ENCODE measurements around the gene FOXD3. TPM values are rescaled to one million over a fixed set of nuclear protein-coding genes. Genes with fewer than 3 reads are reported as not detected.

Gene FOXD3
- total and polyA plus RNA-seq, 10 donors, result 0.09 to 0.51 (median 0.17) TPM; not detected in 5

Small RNA genes within 50 kb of the gene (microRNA-seq; reads per million reads assigned to microRNA genes)
- 0 reads per million in 3 donors for gene MIR6068

Small RNA genes within 50 kb of the gene (small RNA-seq; reads per million reads assigned to genes)
- gene MIR6068 (0 reads per million in 4 donors), gene RF00019 (0 reads per million in 4 donors)

Other genes starting within 250 kb of the FOXD3 start
- 10 to 100 TPM; 14.5 to 21.9 (median 18.3) TPM for gene ALG6, start 45.1 kb downstream of the FOXD3 start, total RNA-seq
- 10 to 100 TPM; 17.8 to 29.4 (median 20.8) TPM for gene ALG6, start 45.1 kb downstream of the FOXD3 start, polyA plus RNA-seq
- gene ITGB3BP, start 200.7 kb downstream of the FOXD3 start, total RNA-seq, result 10 to 100 TPM; 17.5 to 26.0 (median 21.3) TPM
- gene ITGB3BP, start 200.7 kb downstream of the FOXD3 start, polyA plus RNA-seq, result 10 to 100 TPM; 22.3 to 31.4 (median 31.1) TPM
- 1 to 10 TPM; 3.6 to 8.2 (median 6.3) TPM for gene EFCAB7, start 201.0 kb downstream of the FOXD3 start, total RNA-seq
- gene EFCAB7, start 201.0 kb downstream of the FOXD3 start, polyA plus RNA-seq, result 1 to 10 TPM; 2.9 to 4.1 (median 3.1) TPM